ENCODE data around the gene TMEM130.

DNA sequence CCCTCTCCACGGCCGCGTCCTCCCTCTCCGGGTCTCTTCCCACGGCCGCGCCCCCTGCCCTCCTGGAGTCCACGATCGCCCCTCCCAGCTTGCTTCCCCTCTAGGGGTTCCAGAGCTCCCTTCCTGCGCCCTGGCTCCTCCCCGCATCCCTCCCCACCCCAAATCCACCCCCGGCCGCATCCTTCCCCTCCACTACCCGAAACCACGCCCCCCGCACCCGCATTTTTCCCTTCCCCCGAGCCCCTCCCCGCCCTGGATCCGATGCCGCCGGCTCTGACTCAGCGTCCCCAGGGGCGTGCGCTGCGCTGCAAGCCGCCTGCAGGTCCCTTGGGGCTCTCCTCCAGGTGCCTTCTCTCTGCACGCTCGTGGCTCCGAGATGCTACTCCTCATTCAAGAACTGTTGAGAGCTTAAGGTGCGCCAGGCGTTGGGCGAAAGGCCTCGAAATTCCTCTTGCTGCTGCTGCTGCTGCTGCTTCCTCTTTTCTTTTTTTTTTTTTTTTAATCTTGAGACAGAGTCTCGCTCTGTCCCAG, 372 bp upstream of the TMEM130 start:
- TF ChIP-seq, protein P1, sequence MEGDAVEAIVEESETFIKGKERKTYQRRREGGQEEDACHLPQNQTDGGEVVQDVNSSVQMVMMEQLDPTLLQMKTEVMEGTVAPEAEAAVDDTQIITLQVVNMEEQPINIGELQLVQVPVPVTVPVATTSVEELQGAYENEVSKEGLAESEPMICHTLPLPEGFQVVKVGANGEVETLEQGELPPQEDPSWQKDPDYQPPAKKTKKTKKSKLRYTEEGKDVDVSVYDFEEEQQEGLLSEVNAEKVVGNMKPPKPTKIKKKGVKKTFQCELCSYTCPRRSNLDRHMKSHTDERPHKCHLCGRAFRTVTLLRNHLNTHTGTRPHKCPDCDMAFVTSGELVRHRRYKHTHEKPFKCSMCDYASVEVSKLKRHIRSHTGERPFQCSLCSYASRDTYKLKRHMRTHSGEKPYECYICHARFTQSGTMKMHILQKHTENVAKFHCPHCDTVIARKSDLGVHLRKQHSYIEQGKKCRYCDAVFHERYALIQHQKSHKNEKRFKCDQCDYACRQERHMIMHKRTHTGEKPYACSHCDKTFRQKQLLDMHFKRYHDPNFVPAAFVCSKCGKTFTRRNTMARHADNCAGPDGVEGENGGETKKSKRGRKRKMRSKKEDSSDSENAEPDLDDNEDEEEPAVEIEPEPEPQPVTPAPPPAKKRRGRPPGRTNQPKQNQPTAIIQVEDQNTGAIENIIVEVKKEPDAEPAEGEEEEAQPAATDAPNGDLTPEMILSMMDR (IDR thresholded peaks at IDR 0.05), result no peak
- TF ChIP-seq POLR2A (IDR thresholded peaks at IDR 0.05), result no peak
- no peak for TF ChIP-seq POLR2AphosphoS5 (IDR thresholded peaks at IDR 0.05)

Measured in breast epithelium (tissue), 3 donors.